Testis (tissue), 3 donors: ENCODE results near the gene SH2D3C. TPM values are rescaled to one million over a fixed set of nuclear protein-coding genes. Genes with fewer than 3 reads are reported as not detected.

Source experiments
- DNase-seq: peaks from one replicate; pipeline ENCODE4 v3.0.0-alpha.2; 2019
- H3K27ac ChIP-seq, 2 donors: fragments of 200-600 bp; sonication (generic); one replicate each; pipeline ENCODE4 v1.5.1; 2019
- H3K27me3 ChIP-seq: fragments of 200-600 bp; sonication (generic); one replicate; pipeline ENCODE4 v1.5.1; 2019
- H3K36me3 ChIP-seq: fragments of 200-600 bp; sonication (generic); one replicate; pipeline ENCODE4 v1.5.1; 2017; ENCODE audit warnings: low read depth; ENCODE audit errors: missing control alignments
- H3K4me1 ChIP-seq: fragments of 200-600 bp; sonication (generic); one replicate; pipeline ENCODE4 v1.5.1; 2019
- H3K4me3 ChIP-seq, 2 donors: fragments of 200-600 bp; sonication (generic); one replicate each; pipeline ENCODE4 v1.5.1; 2017 to 2019
- H3K9me3 ChIP-seq: fragments of 200-600 bp; sonication (generic); one replicate; pipeline ENCODE4 v1.5.1; 2017
- CTCF ChIP-seq, 3 experiments: fragments of 450-650 bp in 2 of 3; fragments of 200-600 bp in 1 of 3; sonication (generic) in 1 of 3; IDR thresholded peaks; one replicate each; pipeline ENCODE4 v1.5.1; 2016 to 2019; ENCODE audit warnings: antibody characterized with exemption in 3 of 3, mild to moderate bottlenecking in 2 of 3, moderate library complexity in 1 of 3
- POLR2A ChIP-seq: fragments of 450-650 bp; IDR thresholded peaks from one replicate; pipeline ENCODE4 v1.6.1; 2017; ENCODE audit warnings: antibody characterized with exemption, mild to moderate bottlenecking, moderate library complexity
- WGBS, 2 donors: methylation state at CpG; one replicate each; pipeline ENCODE4 v1.1.5; 2018; 5-methylcytosine and 5-hydroxymethylcytosine counted together
- intact Hi-C: fragments of 100-400 bp; cut with DNase I; formaldehyde crosslinking; loops from one replicate; pipeline ENCODE4 v1.15.1; 2023; ENCODE audit warnings: low total_unique reads
- polyA plus RNA-seq: library from polyadenylated mRNA; stranded (reverse); fragments of 350-450 nt; fragmentation: Illumina TruSeq; extraction: RNeasy Lipid Tissue Mini Kit (QIAGEN cat#74804); gene quantifications from one replicate; pipeline ENCODE4 v1.2.3, GENCODE V29; 2014; ENCODE audit warnings: low read depth, low replicate concordance; ENCODE audit not compliant: insufficient read depth
- total RNA-seq, 2 donors: library from RNA; depleted of rRNA; stranded (reverse); fragments of >200 nt; gene quantifications; one replicate each; pipeline ENCODE4 v1.2.3, GENCODE V29; 2016

Gene SH2D3C
- total and polyA plus RNA-seq, 3 donors from 2014 or later, result 6.6 to 9.6 (median 8.8) TPM

GRCh38 chr9:127756233-127756632, 22.2 kb downstream of the SH2D3C start:
- DNase-seq, result no peak
- Histone ChIP-seq H3K4me1 (no peaks in the 10 kb centered on the region), H3K4me3 (no peak overlapping the region), H3K27ac (no peak overlapping the region), H3K9me3 (no peaks in the 10 kb centered on the region), H3K36me3 (no peaks in the 10 kb centered on the region), H3K27me3 (no peaks in the 10 kb centered on the region)
- intact Hi-C loops, result no loop called here
- no peak for TF ChIP-seq POLR2A
- WGBS, 2 donors, result 83 to 89% methylated on average over 3 of the region's 3 CpGs

DNA sequence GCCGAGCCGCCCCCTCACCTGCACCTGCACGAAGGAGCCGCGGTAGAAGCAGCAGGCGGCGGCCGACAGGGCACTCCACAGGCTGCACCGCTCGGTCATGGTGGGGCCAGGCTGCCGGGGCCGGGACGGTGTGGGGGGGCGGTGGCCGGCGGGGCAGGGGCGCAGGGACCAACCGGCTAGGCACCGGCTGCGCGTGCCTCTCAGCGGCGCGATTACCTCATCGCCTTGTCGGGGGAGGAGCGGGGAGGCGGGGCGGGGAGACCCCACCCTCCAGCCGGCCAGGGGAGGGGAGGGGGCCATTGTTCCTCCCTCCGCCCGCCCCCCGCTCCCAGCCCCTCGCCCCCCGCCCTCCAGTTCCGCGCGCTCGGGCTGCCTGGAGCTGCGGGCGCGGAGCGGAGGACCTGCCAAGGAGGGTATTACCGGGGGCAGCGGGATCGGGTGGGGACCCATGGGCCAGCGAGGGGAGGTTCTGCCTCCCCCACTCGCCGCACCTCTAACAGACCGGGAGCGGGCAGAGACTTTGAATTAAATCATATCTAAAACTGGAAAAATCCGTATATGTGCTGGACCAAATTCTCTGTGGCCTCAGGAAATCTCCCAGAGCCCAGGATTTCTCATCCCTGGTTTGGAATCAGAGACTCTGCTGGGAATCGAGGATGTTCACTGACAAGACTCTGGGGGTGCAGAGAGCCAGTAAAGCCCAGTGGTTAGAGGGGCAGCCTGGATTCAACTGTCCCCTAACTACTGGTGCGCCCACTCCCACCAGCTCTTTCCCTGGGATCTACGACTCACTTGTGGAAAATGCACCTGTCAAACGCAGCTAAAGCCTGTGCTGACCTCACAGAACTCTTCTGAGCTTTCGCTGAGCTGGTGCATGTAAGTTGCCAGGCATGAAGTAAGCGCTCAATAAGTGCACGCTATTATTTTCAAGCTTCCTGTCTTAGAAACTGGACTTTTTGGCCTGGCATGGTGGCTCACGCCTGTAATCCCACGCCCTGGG, 23.1 kb downstream of the SH2D3C start:
- Histone ChIP-seq H3K36me3 (no peaks in the 10 kb centered on the region), H3K27me3 (no peaks in the 10 kb centered on the region), H3K4me3 (no peak overlapping the region), H3K27ac (no peak overlapping the region), H3K4me1 (no peaks in the 10 kb centered on the region), H3K9me3 (no peaks in the 10 kb centered on the region)
- intact Hi-C loops, result no loop called here
- TF ChIP-seq CTCF (IDR thresholded peaks at IDR 0.05), result no peak
- TF ChIP-seq POLR2A, result no peak
- WGBS, 2 donors, result 25 to 68% methylated on average over 9 to 31 of the region's 61 CpGs
- DNase-seq, result no peak

DNA sequence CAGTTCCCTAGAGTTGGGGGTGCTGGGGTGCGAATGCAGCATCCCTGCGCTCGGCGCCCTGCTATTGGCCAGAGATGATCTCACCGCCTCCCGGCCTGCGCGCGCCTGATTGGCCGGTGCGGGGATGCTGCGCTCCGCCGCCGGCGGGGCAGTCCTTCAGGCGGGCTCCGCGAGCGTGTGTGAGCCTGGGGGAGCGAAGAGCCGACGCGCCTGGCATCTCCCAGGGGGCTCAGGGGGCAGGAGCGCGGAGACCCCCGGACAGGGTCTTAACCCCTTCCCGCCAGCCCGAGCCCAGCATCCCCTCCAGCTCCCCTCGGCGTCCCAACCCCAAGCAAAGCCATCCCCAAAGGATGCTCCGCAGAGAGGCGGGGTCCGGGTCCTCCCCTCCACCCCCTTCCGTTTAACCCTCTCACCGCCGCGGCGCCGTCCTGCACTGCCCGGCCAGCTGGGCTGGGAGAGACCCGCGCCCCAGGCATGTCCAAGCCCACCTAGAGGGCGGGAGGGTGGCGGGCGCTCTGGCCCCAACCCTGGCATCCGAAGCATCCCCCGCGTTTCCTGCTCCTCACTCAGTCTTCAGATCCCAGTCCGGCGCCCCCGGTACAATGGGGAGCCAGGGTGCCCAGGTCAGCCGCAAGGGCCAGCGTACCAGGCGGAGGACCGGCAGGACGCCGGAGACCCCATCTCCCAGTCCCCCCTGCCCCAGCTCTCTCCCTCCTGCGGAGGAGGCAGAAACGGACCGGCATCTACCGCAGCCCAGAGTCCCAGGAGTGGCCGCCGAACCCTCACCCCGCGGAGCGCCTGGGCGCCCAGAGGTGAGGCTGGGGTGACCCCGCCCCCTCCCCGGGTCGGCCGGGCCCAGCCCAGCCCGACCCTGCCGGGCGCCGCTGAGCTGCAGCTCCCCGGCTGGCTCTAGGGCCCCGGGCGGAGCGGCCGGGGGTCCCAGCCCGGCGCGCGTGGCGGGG, 24.1 kb downstream of the SH2D3C start:
- Histone ChIP-seq H3K27me3 (no peaks in the 10 kb centered on the region), H3K9me3 (no peaks in the 10 kb centered on the region), H3K36me3 (no peaks in the 10 kb centered on the region), H3K4me1 (no peaks in the 10 kb centered on the region), H3K4me3 (peak overlapping the region; percentile 9 to 26), H3K27ac (no peak overlapping the region)
- 16 to 17% methylated on average over 43 to 58 of the region's 86 CpGs for WGBS, 2 donors
- no peak for DNase-seq
- intact Hi-C loops, result no loop called here
- TF ChIP-seq POLR2A (no peak), CTCF (IDR thresholded peaks at IDR 0.05) (no peak)

GRCh38 chr9:127753622-127754021, 24.8 kb downstream of the SH2D3C start:
- Histone ChIP-seq H3K4me1 (no peaks in the 10 kb centered on the region), H3K27ac (no peak overlapping the region), H3K9me3 (no peaks in the 10 kb centered on the region), H3K4me3 (no peak overlapping the region), H3K36me3 (no peaks in the 10 kb centered on the region), H3K27me3 (no peaks in the 10 kb centered on the region)
- no peak for DNase-seq
- WGBS, 2 donors, result 44 to 69% methylated on average over 8 of the region's 8 CpGs
- intact Hi-C loops, result no loop called here
- TF ChIP-seq POLR2A (no peak), CTCF (IDR thresholded peaks at IDR 0.05) (no peak)

GRCh38 chr9:127753148-127753547, 25.3 kb downstream of the SH2D3C start:
- no peak for DNase-seq
- intact Hi-C loops, result no loop called here
- Histone ChIP-seq H3K27me3 (no peaks in the 10 kb centered on the region), H3K9me3 (no peaks in the 10 kb centered on the region), H3K36me3 (no peaks in the 10 kb centered on the region), H3K4me1 (no peaks in the 10 kb centered on the region), H3K27ac (no peak overlapping the region), H3K4me3 (no peak overlapping the region)
- WGBS, 2 donors, result 68 to 71% methylated on average over 8 of the region's 8 CpGs
- no peak for TF ChIP-seq POLR2A
- no peak for TF ChIP-seq CTCF (IDR thresholded peaks at IDR 0.05)
